Keratinocyte (primary cell): ENCODE results near the gene NNAT. TPM values are rescaled to one million over a fixed set of nuclear protein-coding genes. Genes with fewer than 3 reads are reported as not detected.

Source experiments
- DNase-seq: peaks from one replicate; pipeline ENCODE4 v3.0.0-alpha.2; 2011; ENCODE audit warnings: low read depth, missing footprints, low spot score
- FAIRE-seq: peaks from 2 replicates; lab custom pipeline; 2011; peaks lifted over from hg19 to GRCh38; lab: Jason Lieb, UNC
- H2AFZ ChIP-seq: 2 replicates; pipeline ENCODE4 v1.6.0; 2012; ENCODE audit warnings: low read length, control low read depth, inconsistent platforms; ENCODE audit not compliant: control insufficient read depth
- H3K27ac ChIP-seq: 2 replicates; pipeline ENCODE4 v1.5.1; 2011; ENCODE audit warnings: low read length; ENCODE audit not compliant: control insufficient read depth, insufficient read depth
- H3K27me3 ChIP-seq: 3 replicates; pipeline ENCODE4 v1.6.0; 2011; ENCODE audit warnings: low read length; ENCODE audit not compliant: control insufficient read depth, insufficient read depth; ENCODE audit errors: extremely low read depth
- H3K36me3 ChIP-seq, 2 experiments: 2 replicates in 1 of 2; 3 replicates in 1 of 2; pipeline ENCODE4 v1.5.1; 2011; ENCODE audit warnings: low read length in 2 of 2, mild to moderate bottlenecking in 1 of 2; ENCODE audit not compliant: control insufficient read depth in 2 of 2, insufficient read depth in 2 of 2; ENCODE audit errors: extremely low read depth in 1 of 2
- H3K4me1 ChIP-seq: 3 replicates; pipeline ENCODE4 v1.5.1; 2011; ENCODE audit warnings: low read length; ENCODE audit not compliant: control insufficient read depth, insufficient read depth; ENCODE audit errors: extremely low read depth
- H3K4me2 ChIP-seq: 3 replicates; pipeline ENCODE4 v1.6.0; 2011; ENCODE audit warnings: low read depth, low read length; ENCODE audit not compliant: control insufficient read depth, insufficient read depth; ENCODE audit errors: extremely low read depth
- H3K4me3 ChIP-seq, 3 experiments: fragments of 200-600 bp in 1 of 3; sonication (generic) in 1 of 3; 2 replicates in 2 of 3; 3 replicates in 1 of 3; pipeline ENCODE4 v1.5.1; 2011 to 2016; ENCODE audit warnings: low read length in 3 of 3, mild to moderate bottlenecking in 3 of 3, control low read depth in 2 of 3, inconsistent platforms in 1 of 3, low read depth in 1 of 3, mixed read lengths in 1 of 3, mixed run types in 1 of 3, moderate library complexity in 1 of 3; ENCODE audit not compliant: control insufficient read depth in 2 of 3, insufficient read depth in 2 of 3; ENCODE audit errors: extremely low read depth in 1 of 3
- H3K79me2 ChIP-seq: 2 replicates; pipeline ENCODE4 v1.6.0; 2012; ENCODE audit warnings: low read length; ENCODE audit not compliant: control insufficient read depth, insufficient read depth
- H3K9ac ChIP-seq: 3 replicates; pipeline ENCODE4 v1.6.0; 2011; ENCODE audit warnings: low read length; ENCODE audit not compliant: control insufficient read depth, insufficient read depth; ENCODE audit errors: extremely low read depth
- H3K9me1 ChIP-seq: 3 replicates; pipeline ENCODE4 v1.6.0; 2011; ENCODE audit warnings: low read length; ENCODE audit not compliant: control insufficient read depth, insufficient read depth; ENCODE audit errors: extremely low read depth
- H3K9me3 ChIP-seq: 2 replicates; pipeline ENCODE4 v1.5.1; 2012; ENCODE audit warnings: low read depth, low read length; ENCODE audit not compliant: control insufficient read depth
- H4K20me1 ChIP-seq: 3 replicates; pipeline ENCODE4 v1.6.0; 2011; ENCODE audit warnings: low read length; ENCODE audit not compliant: control insufficient read depth, insufficient read depth; ENCODE audit errors: extremely low read depth
- CTCF ChIP-seq, 3 experiments: IDR thresholded peaks in 1 of 3; conservative IDR thresholded peaks in 1 of 3; optimal IDR thresholded peaks in 1 of 3; 2 replicates in 2 of 3; 3 replicates in 1 of 3; pipeline versions ENCODE3 to v1.5.1; 2011; ENCODE audit warnings: low read length in 3 of 3, mild to moderate bottlenecking in 3 of 3, moderate library complexity in 2 of 3, control low read depth in 1 of 3, inconsistent platforms in 1 of 3; ENCODE audit not compliant: insufficient read depth in 2 of 3; ENCODE audit errors: extremely low read depth in 1 of 3
- EZH2 ChIP-seq: IDR thresholded peaks from one replicate; pipeline ENCODE4 v1.6.1; 2012; ENCODE audit warnings: inconsistent platforms, mild to moderate bottlenecking, low read length, moderate library complexity
- dilution Hi-C: fragments of 300-500 bp; cut with MboI; formaldehyde crosslinking; loops from one replicate; pipeline ENCODE4 v1.7.0; 2020; ENCODE audit warnings: low sequenced_read_pairs; ENCODE audit not compliant: extremely low pct_ligation_motif_present
- polyA plus RNA-seq, 5 experiments: library from polyadenylated mRNA; depleted of rRNA in 3 of 5; stranded (reverse) in 3 of 5; stranded (forward) in 1 of 5; unstranded in 1 of 5; fragments of >200 nt; gene quantifications; 1 replicate in 1 of 5; 2 replicates in 3 of 5; 3 replicates in 1 of 5; pipeline versions ENCODE4 v1.2.1 to v1.2.3, GENCODE V29; 2011 to 2012; ENCODE audit warnings: missing spikeins in 2 of 5, low read depth in 1 of 5, low replicate concordance in 1 of 5

The NNAT gene
- polyA plus RNA-seq, 1 donor (not counting 4 experiments of a cell fraction or from before 2014, with no cell fraction given) = 0.79 TPM

DNA sequence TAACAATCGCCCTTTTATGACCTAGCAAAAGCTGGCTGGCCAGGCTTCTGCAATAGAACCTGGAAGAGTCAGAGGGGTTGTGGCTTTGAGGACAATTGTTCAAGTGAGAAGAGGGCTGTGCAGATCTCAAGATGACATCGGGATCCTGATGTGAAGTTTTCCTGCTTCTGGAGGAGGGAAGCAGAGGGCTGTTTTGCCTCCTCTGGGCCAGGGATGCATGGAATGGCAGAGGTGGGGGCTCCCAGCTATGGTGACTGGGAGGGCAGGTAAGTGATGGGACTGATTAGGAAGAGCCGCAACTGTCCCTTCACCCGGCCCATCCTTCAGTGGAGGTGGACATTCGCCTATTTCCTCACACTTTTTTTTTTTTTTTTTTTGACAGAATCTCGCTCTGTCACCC is 50.0 kb downstream of the NNAT start:
- dilution Hi-C loops = no loop called here
- Histone ChIP-seq H3K9me3 (no peaks in the 10 kb centered on the region), H3K4me1 (no peaks in the 10 kb centered on the region), H3K9ac (no peak overlapping the region), H3K27me3 (peaks cover 23% of the 10 kb centered on the region), H3K9me1 (no peaks in the 10 kb centered on the region), H4K20me1 (no peaks in the 10 kb centered on the region), H3K79me2 (no peaks in the 10 kb centered on the region), H2AFZ (no peak overlapping the region), H3K4me2 (no peak overlapping the region), H3K4me3 (no peak overlapping the region), H3K27ac (no peak overlapping the region), H3K36me3 (no peaks in the 10 kb centered on the region)
- no peak for DNase-seq
- FAIRE-seq = no peak
- TF ChIP-seq EZH2 (no peak), CTCF (optimal IDR thresholded peaks at IDR 0.05 in 1 of 3, IDR thresholded peaks at IDR 0.05 in 1 of 3, conservative IDR thresholded peaks at IDR 0.05 in 1 of 3; ENCODE audit: extremely low read depth in 1 of 3, insufficient read depth in 2 of 3, low read length in 3 of 3) (no peak)

Other genes with a start within 250 kb of the NNAT start
- 82.3 to 109 TPM (median 109 TPM) in 3 replicates for gene MANBAL, start 231.6 kb upstream of the NNAT start, polyA plus RNA-seq
- 22.8 to 32.3 TPM (median 30.9 TPM) in 3 replicates for gene SRC, start 175.1 kb upstream of the NNAT start, polyA plus RNA-seq
- gene BLCAP, start 6.6 kb downstream of the NNAT start, polyA plus RNA-seq = 187 to 209 TPM (median 202 TPM) in 3 replicates
- 31.5 to 40.5 TPM (median 37.0 TPM) in 3 replicates for gene CTNNBL1, start 172.8 kb downstream of the NNAT start, polyA plus RNA-seq